AG04450 (cell line): ENCODE results near the gene CLDN19. TPM values are rescaled to one million over a fixed set of nuclear protein-coding genes. Genes with fewer than 3 reads are reported as not detected.

Experiments
- CTCF ChIA-PET: fragments of 300-600, 350-600 bp; formaldehyde crosslinking; extraction: SDS; loops from one replicate; lab custom pipeline; 2022; ENCODE audit warnings: antibody characterized with exemption, inconsistent platforms; lab: Charles Lee
- POLR2A ChIA-PET: fragments of 350-600 bp; formaldehyde crosslinking; extraction: SDS; loops from one replicate; lab custom pipeline; 2021; ENCODE audit warnings: antibody characterized with exemption, inconsistent platforms; lab: Yijun Ruan, JAX
- DNase-seq: peaks from one replicate; pipeline ENCODE4 v3.0.0-alpha.2; 2011; ENCODE audit warnings: low read depth, low spot score
- H3K27ac ChIP-seq: one replicate; pipeline ENCODE4 v1.5.1; 2012; ENCODE audit warnings: low read depth, low read length, control low read depth
- H3K27me3 ChIP-seq: one replicate; pipeline ENCODE4 v1.6.0; 2012; ENCODE audit warnings: low read length; ENCODE audit not compliant: control insufficient read depth, insufficient read depth
- H3K4me3 ChIP-seq: 2 replicates; pipeline ENCODE4 v1.5.1; 2011; ENCODE audit warnings: mild to moderate bottlenecking, low read depth, low read length, control low read depth
- H3K9me3 ChIP-seq: 2 replicates; pipeline ENCODE4 v1.5.1; 2012; ENCODE audit warnings: low read length; ENCODE audit not compliant: control insufficient read depth, insufficient read depth
- CTCF ChIP-seq: IDR thresholded peaks from 2 replicates; pipeline ENCODE4 v1.5.1; 2011; ENCODE audit warnings: low read depth, low read length, control low read depth, inconsistent platforms
- polyA plus RNA-seq: library from polyadenylated mRNA; depleted of rRNA; stranded (reverse); fragments of >200 nt; gene quantifications from 2 replicates; pipeline ENCODE4 v1.2.3, GENCODE V29; 2011

The CLDN19 gene
- polyA plus RNA-seq, 1 experiment, result not detected

- Histone ChIP-seq H3K27me3 (no peaks in the 10 kb centered on the region), H3K4me3 (no peak overlapping the region), H3K27ac (no peak overlapping the region), H3K9me3 (no peaks in the 10 kb centered on the region)
- CTCF ChIA-PET, result interaction anchor here (0.8 to 1.8 kb wide), 4 partner anchors 12 to 168 kb away, joined by 3 to 8 read pairs (median 4); no protein-coding TSS in a partner anchor
- DNase-seq, result no peak
- no peak for TF ChIP-seq CTCF
- POLR2A ChIA-PET, result interaction anchor here (1.2 kb wide), 2 partner anchors 14 to 64 kb away, joined by 4 read pairs; partner anchors contain the start of gene YBX1
Measured at GRCh38 chr1:42745851-42746250, 5.8 kb upstream of the CLDN19 start.

- no peak for DNase-seq
- Histone ChIP-seq H3K27ac (no peak overlapping the region), H3K9me3 (no peaks in the 10 kb centered on the region), H3K27me3 (peaks cover 6% of the 10 kb centered on the region), H3K4me3 (no peak overlapping the region)
- CTCF ChIA-PET, result no interaction called here
- TF ChIP-seq CTCF, result no peak
- POLR2A ChIA-PET, result no interaction called here
Measured at GRCh38 chr1:42744148-42744413, 4.0 kb upstream of the CLDN19 start.

- POLR2A ChIA-PET, result interaction anchor here (1.3 kb wide), 1 partner anchor 62 kb away, joined by 5 read pairs; the partner anchor contains the start of gene YBX1
- Histone ChIP-seq H3K27me3 (peaks cover 6% of the 10 kb centered on the region), H3K4me3 (no peak overlapping the region), H3K9me3 (no peaks in the 10 kb centered on the region), H3K27ac (no peak overlapping the region)
- no peak for TF ChIP-seq CTCF
- CTCF ChIA-PET, result interaction anchor here (1.3 kb wide), 1 partner anchor 9 kb away, joined by 4 read pairs; no protein-coding TSS in a partner anchor
- no peak for DNase-seq
Measured at GRCh38 chr1:42743317-42744147, 3.5 kb upstream of the CLDN19 start.

- ChIA-PET CTCF (interaction anchor here (1.3 kb wide), 1 partner anchor 10 kb away, joined by 4 read pairs; no protein-coding TSS in a partner anchor), POLR2A (interaction anchor here (1.3 kb wide), 1 partner anchor 61 kb away, joined by 5 read pairs; the partner anchor contains the start of gene YBX1)
- no peak overlapping the region for H3K4me3 ChIP-seq
- no peak overlapping the region for H3K27ac ChIP-seq
- H3K9me3 ChIP-seq, result no peaks in the 10 kb centered on the region
- no peak for TF ChIP-seq CTCF
- H3K27me3 ChIP-seq, result peaks cover 6% of the 10 kb centered on the region
- DNase-seq, result no peak
Measured at GRCh38 chr1:42742617-42743316, 2.7 kb upstream of the CLDN19 start.
